ENCODE measurements around the gene OTUB1. TPM values are rescaled to one million over a fixed set of nuclear protein-coding genes. Genes with fewer than 3 reads are reported as not detected.

OTUB1 gene
- polyA plus RNA-seq, 1 donor = 79.5 TPM

- WGBS (ENCODE audit: insufficient coverage, low lambda C conversion rate) = no CpG with 5 or more reads among the region's 20 CpGs
- peaks cover 10% of the 10 kb centered on the region for H3K9me3 ChIP-seq (ENCODE audit: control insufficient read depth, low read depth, low read length)
- H3K4me1 ChIP-seq (ENCODE audit: control insufficient read depth, insufficient read depth, low read length) = no peaks in the 10 kb centered on the region
- H3K4me3 ChIP-seq (ENCODE audit: low read length) = no peak overlapping the region
- DNase-seq = no peak
- no peaks in the 10 kb centered on the region for H3K27me3 ChIP-seq (ENCODE audit: control insufficient read depth, insufficient read depth, low read length)
- H3K27ac ChIP-seq (ENCODE audit: low read length) = no peak overlapping the region
- H3K36me3 ChIP-seq (ENCODE audit: control insufficient read depth, insufficient read depth, low read length) = no peaks in the 10 kb centered on the region
Measured at GRCh38 chr11:64015510-64015909, 29.3 kb downstream of the OTUB1 start.

GRCh38 chr11:64015935-64016845, 30.0 kb downstream of the OTUB1 start:
- H3K9me3 ChIP-seq (ENCODE audit: control insufficient read depth, low read depth, low read length) = peaks cover 3% of the 10 kb centered on the region
- H3K4me3 ChIP-seq (ENCODE audit: low read length) = no peak overlapping the region
- no peaks in the 10 kb centered on the region for H3K27me3 ChIP-seq (ENCODE audit: control insufficient read depth, insufficient read depth, low read length)
- H3K36me3 ChIP-seq (ENCODE audit: control insufficient read depth, insufficient read depth, low read length) = no peaks in the 10 kb centered on the region
- no peak for DNase-seq
- no peak overlapping the region for H3K27ac ChIP-seq (ENCODE audit: low read length)
- no CpG with 5 or more reads among the region's 35 CpGs for WGBS (ENCODE audit: insufficient coverage, low lambda C conversion rate)
- no peaks in the 10 kb centered on the region for H3K4me1 ChIP-seq (ENCODE audit: control insufficient read depth, insufficient read depth, low read length)

GRCh38 chr11:64017945-64018224, 31.6 kb downstream of the OTUB1 start:
- no peak overlapping the region for H3K27ac ChIP-seq (ENCODE audit: low read length)

GRCh38 chr11:64018310-64018709, 32.1 kb downstream of the OTUB1 start:
- H3K4me3 ChIP-seq (ENCODE audit: low read length) = no peak overlapping the region
- H3K4me1 ChIP-seq (ENCODE audit: control insufficient read depth, insufficient read depth, low read length) = peaks cover 3% of the 10 kb centered on the region
- WGBS (ENCODE audit: insufficient coverage, low lambda C conversion rate) = no CpG with 5 or more reads among the region's 8 CpGs
- no peaks in the 10 kb centered on the region for H3K27me3 ChIP-seq (ENCODE audit: control insufficient read depth, insufficient read depth, low read length)
- H3K9me3 ChIP-seq (ENCODE audit: control insufficient read depth, low read depth, low read length) = peaks cover 2% of the 10 kb centered on the region
- no peak for DNase-seq
- no peaks in the 10 kb centered on the region for H3K36me3 ChIP-seq (ENCODE audit: control insufficient read depth, insufficient read depth, low read length)
- H3K27ac ChIP-seq (ENCODE audit: low read length) = no peak overlapping the region

More at GRCh38 chr11:64017945-64018224, 31.6 kb downstream of the OTUB1 start:
- no CpG with 5 or more reads among the region's 7 CpGs for WGBS (ENCODE audit: insufficient coverage, low lambda C conversion rate)
- peaks cover 2% of the 10 kb centered on the region for H3K9me3 ChIP-seq (ENCODE audit: control insufficient read depth, low read depth, low read length)
- DNase-seq = no peak
- no peak overlapping the region for H3K4me3 ChIP-seq (ENCODE audit: low read length)
- no peaks in the 10 kb centered on the region for H3K36me3 ChIP-seq (ENCODE audit: control insufficient read depth, insufficient read depth, low read length)
- no peaks in the 10 kb centered on the region for H3K27me3 ChIP-seq (ENCODE audit: control insufficient read depth, insufficient read depth, low read length)
- peaks cover 3% of the 10 kb centered on the region for H3K4me1 ChIP-seq (ENCODE audit: control insufficient read depth, insufficient read depth, low read length)

GRCh38 chr11:64019106-64020037, 33.1 kb downstream of the OTUB1 start:
- peaks cover 2% of the 10 kb centered on the region for H3K9me3 ChIP-seq (ENCODE audit: control insufficient read depth, low read depth, low read length)
- no peak overlapping the region for H3K4me3 ChIP-seq (ENCODE audit: low read length)
- no peak for DNase-seq
- no peak overlapping the region for H3K27ac ChIP-seq (ENCODE audit: low read length)
- no peaks in the 10 kb centered on the region for H3K36me3 ChIP-seq (ENCODE audit: control insufficient read depth, insufficient read depth, low read length)
- WGBS (ENCODE audit: insufficient coverage, low lambda C conversion rate) = 100% methylated on average over 4 of the region's 27 CpGs
- no peaks in the 10 kb centered on the region for H3K27me3 ChIP-seq (ENCODE audit: control insufficient read depth, insufficient read depth, low read length)
- peaks cover 3% of the 10 kb centered on the region for H3K4me1 ChIP-seq (ENCODE audit: control insufficient read depth, insufficient read depth, low read length)

GRCh38 chr11:64020976-64021756, 34.9 kb downstream of the OTUB1 start:
- peaks cover 3% of the 10 kb centered on the region for H3K4me1 ChIP-seq (ENCODE audit: control insufficient read depth, insufficient read depth, low read length)
- H3K4me3 ChIP-seq (ENCODE audit: low read length) = no peak overlapping the region
- DNase-seq = no peak
- no peak overlapping the region for H3K27ac ChIP-seq (ENCODE audit: low read length)
- WGBS (ENCODE audit: insufficient coverage, low lambda C conversion rate) = no CpG with 5 or more reads among the region's 22 CpGs
- H3K36me3 ChIP-seq (ENCODE audit: control insufficient read depth, insufficient read depth, low read length) = no peaks in the 10 kb centered on the region
- no peaks in the 10 kb centered on the region for H3K27me3 ChIP-seq (ENCODE audit: control insufficient read depth, insufficient read depth, low read length)
- H3K9me3 ChIP-seq (ENCODE audit: control insufficient read depth, low read depth, low read length) = peaks cover 2% of the 10 kb centered on the region

GRCh38 chr11:64021757-64022093, 35.5 kb downstream of the OTUB1 start:
- H3K4me3 ChIP-seq (ENCODE audit: low read length) = no peak overlapping the region
- H3K27me3 ChIP-seq (ENCODE audit: control insufficient read depth, insufficient read depth, low read length) = no peaks in the 10 kb centered on the region
- H3K4me1 ChIP-seq (ENCODE audit: control insufficient read depth, insufficient read depth, low read length) = peaks cover 3% of the 10 kb centered on the region
- WGBS (ENCODE audit: insufficient coverage, low lambda C conversion rate) = no CpG with 5 or more reads among the region's 10 CpGs
- H3K36me3 ChIP-seq (ENCODE audit: control insufficient read depth, insufficient read depth, low read length) = no peaks in the 10 kb centered on the region
- H3K9me3 ChIP-seq (ENCODE audit: control insufficient read depth, low read depth, low read length) = peaks cover 2% of the 10 kb centered on the region
- no peak overlapping the region for H3K27ac ChIP-seq (ENCODE audit: low read length)
- DNase-seq = no peak

GRCh38 chr11:64022125-64022784, 36.0 kb downstream of the OTUB1 start:
- Histone ChIP-seq H3K27ac (ENCODE audit: low read length) (no peak overlapping the region), H3K27me3 (ENCODE audit: control insufficient read depth, insufficient read depth, low read length) (no peaks in the 10 kb centered on the region), H3K4me3 (ENCODE audit: low read length) (no peak overlapping the region), H3K4me1 (ENCODE audit: control insufficient read depth, insufficient read depth, low read length) (peaks cover 3% of the 10 kb centered on the region), H3K9me3 (ENCODE audit: control insufficient read depth, low read depth, low read length) (peaks cover 2% of the 10 kb centered on the region), H3K36me3 (ENCODE audit: control insufficient read depth, insufficient read depth, low read length) (no peaks in the 10 kb centered on the region)
- WGBS (ENCODE audit: insufficient coverage, low lambda C conversion rate) = 53% methylated on average over 3 of the region's 14 CpGs
- DNase-seq = no peak

GRCh38 chr11:64023712-64024710, 37.8 kb downstream of the OTUB1 start:
- 93% methylated on average over 11 of the region's 20 CpGs for WGBS (ENCODE audit: insufficient coverage, low lambda C conversion rate)
- no peak overlapping the region for H3K27ac ChIP-seq (ENCODE audit: low read length)

More at GRCh38 chr11:64023712-64024710, 37.8 kb downstream of the OTUB1 start:
- H3K27me3 ChIP-seq (ENCODE audit: control insufficient read depth, insufficient read depth, low read length) = peaks cover 7% of the 10 kb centered on the region
- no peak overlapping the region for H3K4me3 ChIP-seq (ENCODE audit: low read length)
- H3K36me3 ChIP-seq (ENCODE audit: control insufficient read depth, insufficient read depth, low read length) = no peaks in the 10 kb centered on the region
- peaks cover 3% of the 10 kb centered on the region for H3K4me1 ChIP-seq (ENCODE audit: control insufficient read depth, insufficient read depth, low read length)
- no peak for DNase-seq
- peaks cover 3% of the 10 kb centered on the region for H3K9me3 ChIP-seq (ENCODE audit: control insufficient read depth, low read depth, low read length)

All from large intestine (tissue), 3 donors.